ENCODE results near the gene TANGO2. TPM values are rescaled to one million over a fixed set of nuclear protein-coding genes. Genes with fewer than 3 reads are reported as not detected.

TANGO2 gene
- total and polyA plus RNA-seq, 10 of the 15 experiments (the other 5 are each of a cell fraction or from before 2014, with no cell fraction given): 4.0 to 24.8 (median 20.9) TPM

DNA sequence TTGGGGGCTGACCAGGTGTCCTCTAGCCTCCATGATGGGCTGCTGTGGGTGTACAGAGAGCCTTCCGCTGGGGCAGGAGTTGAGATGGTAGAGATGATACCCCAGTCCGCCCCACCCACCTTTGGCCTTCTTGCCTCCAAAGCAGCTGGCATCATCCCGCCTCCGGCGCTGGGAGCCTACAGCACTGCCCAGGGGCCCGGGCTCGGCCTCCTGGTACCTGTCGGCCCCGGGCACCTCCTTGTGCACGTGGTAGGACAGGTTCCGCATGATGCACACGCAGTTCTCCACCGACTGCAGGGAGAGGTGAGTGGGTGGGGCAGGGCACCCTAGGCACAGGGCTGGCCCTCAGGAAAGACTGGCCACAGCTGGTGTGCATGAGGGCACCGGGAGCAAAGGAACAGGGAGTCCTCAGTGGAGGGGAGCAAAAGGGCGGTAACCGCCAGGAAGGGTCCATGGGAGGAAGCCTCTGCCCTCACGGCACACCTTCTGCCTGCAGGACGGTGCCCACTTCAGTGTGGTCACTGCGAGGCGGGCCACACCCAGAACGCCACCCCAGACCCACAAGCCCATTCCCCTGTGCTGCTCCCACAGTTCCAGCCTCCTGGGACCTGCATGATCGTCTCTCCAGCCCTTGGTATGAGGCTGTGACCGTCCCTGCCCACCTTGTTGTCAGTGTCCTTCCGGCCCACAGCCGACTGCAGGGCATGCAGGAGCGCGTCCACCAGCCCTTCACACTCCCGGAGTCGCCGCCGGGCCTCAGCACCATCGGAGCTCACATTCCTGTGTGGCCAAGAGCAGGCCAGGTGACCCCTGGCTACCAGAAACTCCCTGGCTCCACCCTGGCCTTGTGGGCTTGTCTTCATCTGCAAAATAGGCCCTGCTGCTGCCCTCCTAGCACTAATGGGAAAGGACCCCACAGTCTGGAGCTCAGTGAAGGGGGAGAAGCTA, 43.3 kb upstream of the TANGO2 start (continued):
- TF ChIP-seq, protein P1, sequence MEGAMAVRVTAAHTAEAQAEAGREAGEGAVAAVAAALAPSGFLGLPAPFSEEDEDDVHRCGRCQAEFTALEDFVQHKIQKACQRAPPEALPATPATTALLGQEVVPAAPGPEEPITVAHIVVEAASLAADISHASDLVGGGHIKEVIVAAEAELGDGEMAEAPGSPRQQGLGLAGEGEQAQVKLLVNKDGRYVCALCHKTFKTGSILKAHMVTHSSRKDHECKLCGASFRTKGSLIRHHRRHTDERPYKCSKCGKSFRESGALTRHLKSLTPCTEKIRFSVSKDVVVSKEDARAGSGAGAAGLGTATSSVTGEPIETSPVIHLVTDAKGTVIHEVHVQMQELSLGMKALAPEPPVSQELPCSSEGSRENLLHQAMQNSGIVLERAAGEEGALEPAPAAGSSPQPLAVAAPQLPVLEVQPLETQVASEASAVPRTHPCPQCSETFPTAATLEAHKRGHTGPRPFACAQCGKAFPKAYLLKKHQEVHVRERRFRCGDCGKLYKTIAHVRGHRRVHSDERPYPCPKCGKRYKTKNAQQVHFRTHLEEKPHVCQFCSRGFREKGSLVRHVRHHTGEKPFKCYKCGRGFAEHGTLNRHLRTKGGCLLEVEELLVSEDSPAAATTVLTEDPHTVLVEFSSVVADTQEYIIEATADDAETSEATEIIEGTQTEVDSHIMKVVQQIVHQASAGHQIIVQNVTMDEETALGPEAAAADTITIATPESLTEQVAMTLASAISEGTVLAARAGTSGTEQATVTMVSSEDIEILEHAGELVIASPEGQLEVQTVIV (IDR thresholded peaks at IDR 0.05; ENCODE audit: borderline replicate concordance, partially characterized antibody): no peak
- no peak for TF ChIP-seq FOXK2 (IDR thresholded peaks at IDR 0.05)
- TF ChIP-seq, protein P2, sequence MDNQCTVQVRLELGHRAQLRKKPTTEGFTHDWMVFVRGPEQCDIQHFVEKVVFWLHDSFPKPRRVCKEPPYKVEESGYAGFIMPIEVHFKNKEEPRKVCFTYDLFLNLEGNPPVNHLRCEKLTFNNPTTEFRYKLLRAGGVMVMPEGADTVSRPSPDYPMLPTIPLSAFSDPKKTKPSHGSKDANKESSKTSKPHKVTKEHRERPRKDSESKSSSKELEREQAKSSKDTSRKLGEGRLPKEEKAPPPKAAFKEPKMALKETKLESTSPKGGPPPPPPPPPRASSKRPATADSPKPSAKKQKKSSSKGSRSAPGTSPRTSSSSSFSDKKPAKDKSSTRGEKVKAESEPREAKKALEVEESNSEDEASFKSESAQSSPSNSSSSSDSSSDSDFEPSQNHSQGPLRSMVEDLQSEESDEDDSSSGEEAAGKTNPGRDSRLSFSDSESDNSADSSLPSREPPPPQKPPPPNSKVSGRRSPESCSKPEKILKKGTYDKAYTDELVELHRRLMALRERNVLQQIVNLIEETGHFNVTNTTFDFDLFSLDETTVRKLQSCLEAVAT (IDR thresholded peaks at IDR 0.05): no peak
- no peak for TF ChIP-seq MYC (IDR thresholded peaks at IDR 0.05; ENCODE audit: insufficient read depth, insufficient read length, insufficient replicate concordance, low read length, severe bottlenecking)
- TF ChIP-seq ZZZ3 (IDR thresholded peaks at IDR 0.05; ENCODE audit: control insufficient read depth, insufficient read length, low read depth): no peak
- TF ChIP-seq YY1 (IDR thresholded peaks at IDR 0.05; ENCODE audit: low read depth, low read length): no peak
- TF ChIP-seq MXI1 (IDR thresholded peaks at IDR 0.05; ENCODE audit: low read depth, low read length): no peak
- no peak for TF ChIP-seq RUNX3 (IDR thresholded peaks at IDR 0.05; ENCODE audit: low read length)
- TF ChIP-seq CHD2 (IDR thresholded peaks at IDR 0.05; ENCODE audit: borderline replicate concordance, low read depth, low read length): no peak
- no peak for TF ChIP-seq ZBED1 (IDR thresholded peaks at IDR 0.05; ENCODE audit: borderline replicate concordance)
- no peak for TF ChIP-seq ATF7 (IDR thresholded peaks at IDR 0.05; ENCODE audit: low read depth)
- TF ChIP-seq CREB1 (IDR thresholded peaks at IDR 0.05; ENCODE audit: low read depth): no peak
- no peak for TF ChIP-seq KDM1A (IDR thresholded peaks at IDR 0.05; ENCODE audit: borderline replicate concordance)
